ENCODE measurements around the gene BIK. TPM values are rescaled to one million over a fixed set of nuclear protein-coding genes. Genes with fewer than 3 reads are reported as not detected.
"Not testable (repeated sequence)": the region's sequence is repeated elsewhere in the genome, so short reads cannot be mapped to it uniquely, and the experiment has no call there.

The BIK gene
- total RNA-seq, 1 experiment from 2014 or later, result 0.10 TPM

GRCh38 chr22:43127166-43127908, 16.8 kb downstream of the BIK start:
- Histone ChIP-seq H3K9me3 (no peaks in the 10 kb centered on the region), H3K36me3 (no peaks in the 10 kb centered on the region; the same call in 1 of the 2 replicates), H3K4me3 (no peak overlapping the region), H3K27me3 (no peaks in the 10 kb centered on the region)
- DNase-seq, result no peak

- DNase-seq, result no peak
- peaks cover 5% of the 10 kb centered on the region; the same call in 1 of the 2 replicates for H3K36me3 ChIP-seq
- H3K4me3 ChIP-seq, result no peak overlapping the region
- no peaks in the 10 kb centered on the region for H3K27me3 ChIP-seq
- H3K9me3 ChIP-seq, result no peaks in the 10 kb centered on the region
Measured at GRCh38 chr22:43128116-43128515, 17.6 kb downstream of the BIK start.

- H3K36me3 ChIP-seq, result peaks cover 5% of the 10 kb centered on the region; the same call in 1 of the 2 replicates
- DNase-seq, result no peak
- no peaks in the 10 kb centered on the region for H3K9me3 ChIP-seq
- H3K4me3 ChIP-seq, result no peak overlapping the region
- H3K27me3 ChIP-seq, result no peaks in the 10 kb centered on the region
Measured at GRCh38 chr22:43128928-43129424, 18.4 kb downstream of the BIK start.

- Histone ChIP-seq H3K27me3 (no peaks in the 10 kb centered on the region), H3K4me3 (no peak overlapping the region), H3K9me3 (no peaks in the 10 kb centered on the region), H3K36me3 (peaks cover 12% of the 10 kb centered on the region)
- no peak for DNase-seq
Measured at GRCh38 chr22:43129426-43130425, 19.2 kb downstream of the BIK start.

GRCh38 chr22:43131773-43132501, 21.4 kb downstream of the BIK start:
- H3K4me3 ChIP-seq, result no peak overlapping the region
- peaks cover 25% of the 10 kb centered on the region for H3K36me3 ChIP-seq
- H3K27me3 ChIP-seq, result no peaks in the 10 kb centered on the region
- no peak for DNase-seq
- H3K9me3 ChIP-seq, result no peaks in the 10 kb centered on the region

- Histone ChIP-seq H3K27me3 (no peaks in the 10 kb centered on the region), H3K4me3 (no peak overlapping the region), H3K9me3 (no peaks in the 10 kb centered on the region), H3K36me3 (peaks cover 34% of the 10 kb centered on the region)
- DNase-seq, result no peak
Measured at GRCh38 chr22:43133401-43133800, 22.9 kb downstream of the BIK start.

GRCh38 chr22:43134553-43134952, 24.0 kb downstream of the BIK start:
- no peak for DNase-seq
- Histone ChIP-seq H3K27me3 (no peaks in the 10 kb centered on the region), H3K36me3 (peaks cover 39% of the 10 kb centered on the region), H3K4me3 (no peak overlapping the region), H3K9me3 (no peaks in the 10 kb centered on the region)

- no peak overlapping the region for H3K4me3 ChIP-seq
- no peaks in the 10 kb centered on the region for H3K9me3 ChIP-seq
- H3K27me3 ChIP-seq, result no peaks in the 10 kb centered on the region
- H3K36me3 ChIP-seq, result peaks cover 50% of the 10 kb centered on the region
- no peak for DNase-seq
Measured at GRCh38 chr22:43135565-43135964, 25.0 kb downstream of the BIK start.

GRCh38 chr22:43136255-43136654, 25.7 kb downstream of the BIK start:
- H3K9me3 ChIP-seq, result no peaks in the 10 kb centered on the region
- DNase-seq, result no peak
- no peaks in the 10 kb centered on the region for H3K27me3 ChIP-seq
- H3K4me3 ChIP-seq, result no peak overlapping the region
- H3K36me3 ChIP-seq, result peaks cover 56% of the 10 kb centered on the region

- DNase-seq, result no peak
- Histone ChIP-seq H3K9me3 (no peaks in the 10 kb centered on the region), H3K36me3 (peaks cover 56% of the 10 kb centered on the region), H3K4me3 (no peak overlapping the region), H3K27me3 (no peaks in the 10 kb centered on the region)
Measured at GRCh38 chr22:43136801-43137200, 26.3 kb downstream of the BIK start.

GRCh38 chr22:43142880-43143562, 32.5 kb downstream of the BIK start, which contains the start of gene MCAT:
Gene MCAT, minus strand, starts transcription at chr22:43143398. Its CDS starts 50 bp downstream, at chr22:43143348.
- DNase-seq, result peak; percentile 85

GRCh38 chr22:43144949-43145348, 34.4 kb downstream of the BIK start:
- DNase-seq, result no peak
- H3K9me3 ChIP-seq, result no peaks in the 10 kb centered on the region
- peaks cover 15% of the 10 kb centered on the region for H3K36me3 ChIP-seq
- no peaks in the 10 kb centered on the region for H3K27me3 ChIP-seq
- no peak overlapping the region for H3K4me3 ChIP-seq

More at GRCh38 chr22:43142880-43143562, 32.5 kb downstream of the BIK start, which contains the start of gene MCAT:
- Histone ChIP-seq H3K27me3 (no peaks in the 10 kb centered on the region), H3K9me3 (no peaks in the 10 kb centered on the region), H3K4me3 (peak within 1 kb of the TSS; percentile 85), H3K36me3 (peaks cover 28% of the 10 kb centered on the region)

GRCh38 chr22:43145371-43145770, 34.8 kb downstream of the BIK start:
- not testable (repeated sequence) for H3K9me3 ChIP-seq, DNase-seq, H3K4me3 ChIP-seq, H3K27me3 ChIP-seq
- peaks cover 11% of the 10 kb centered on the region for H3K36me3 ChIP-seq

GRCh38 chr22:43146332-43146731, 35.8 kb downstream of the BIK start:
- not testable (repeated sequence) for H3K4me3 ChIP-seq, H3K27me3 ChIP-seq, H3K36me3 ChIP-seq, DNase-seq, H3K9me3 ChIP-seq

- Histone ChIP-seq H3K27me3 (no peaks in the 10 kb centered on the region), H3K36me3 (peaks cover 6% of the 10 kb centered on the region; the same call in 1 of the 2 replicates), H3K9me3 (no peaks in the 10 kb centered on the region), H3K4me3 (no peak overlapping the region)
- DNase-seq, result no peak
Measured at GRCh38 chr22:43147821-43148220, 37.3 kb downstream of the BIK start.

- Histone ChIP-seq H3K9me3 (no peaks in the 10 kb centered on the region), H3K36me3 (peaks cover 4% of the 10 kb centered on the region; the same call in 1 of the 2 replicates), H3K4me3 (no peak overlapping the region), H3K27me3 (no peaks in the 10 kb centered on the region)
- no peak for DNase-seq
Measured at GRCh38 chr22:43148581-43148980, 38.0 kb downstream of the BIK start.

Measured in MG63 (cell line).